Neural progenitor cell (in vitro differentiated cells): Measurements from ENCODE around the gene ACOT6. TPM values are rescaled to one million over a fixed set of nuclear protein-coding genes. Genes with fewer than 3 reads are reported as not detected.

Experiments used
- DNase-seq: peaks from one replicate; pipeline ENCODE4 v3.0.0-alpha.2; 2016; ENCODE audit warnings: low spot score
- H2AFZ ChIP-seq: fragments of 200-600 bp; sonication (generic); replicated peaks from 2 replicates; pipeline ENCODE4 v1.6.1; 2016; ENCODE audit warnings: antibody characterized with exemption
- H3F3A ChIP-seq: fragments of 200-600 bp; sonication (generic); 2 replicates; pipeline ENCODE4 v1.6.1; 2016; ENCODE audit warnings: antibody characterized with exemption, low read depth
- H3K27ac ChIP-seq: fragments of 200-600 bp; sonication (generic); 2 replicates; pipeline ENCODE4 v1.5.1; 2016; ENCODE audit warnings: mild to moderate bottlenecking
- H3K27me3 ChIP-seq: fragments of 200-600 bp; sonication (generic); 2 replicates; pipeline ENCODE4 v1.6.1; 2016; ENCODE audit warnings: mild to moderate bottlenecking, moderate library complexity
- H3K36me3 ChIP-seq: fragments of 200-600 bp; sonication (generic); 2 replicates; pipeline ENCODE4 v1.5.1; 2016
- H3K4me1 ChIP-seq: fragments of 200-600 bp; sonication (generic); 2 replicates; pipeline ENCODE4 v1.6.1; 2016; ENCODE audit warnings: mixed run types
- H3K4me2 ChIP-seq: fragments of 200-600 bp; sonication (generic); 2 replicates; pipeline ENCODE4 v1.6.1; 2016
- H3K4me3 ChIP-seq: fragments of 200-600 bp; sonication (generic); 2 replicates; pipeline ENCODE4 v1.5.1; 2016
- H3K79me2 ChIP-seq: fragments of 200-600 bp; sonication (generic); 2 replicates; pipeline ENCODE4 v1.6.1; 2016; ENCODE audit warnings: low read depth
- H3K9ac ChIP-seq: fragments of 200-600 bp; sonication (generic); 2 replicates; pipeline ENCODE4 v1.6.1; 2016
- H3K9me3 ChIP-seq: fragments of 200-600 bp; sonication (generic); 2 replicates; pipeline ENCODE4 v1.5.1; 2016; ENCODE audit warnings: low read depth
- H4K20me1 ChIP-seq: fragments of 200-600 bp; sonication (generic); 2 replicates; pipeline ENCODE4 v1.6.1; 2016; ENCODE audit warnings: low read depth
- H3K27ac Mint-ChIP-seq: 3 replicates; pipeline ENCODE4 v1.8.0; 2021; ENCODE audit warnings: mixed read lengths
- H3K27me3 Mint-ChIP-seq: 2 replicates; pipeline ENCODE4 v1.8.0; 2022; ENCODE audit warnings: low read depth, mild to moderate bottlenecking, inconsistent platforms, moderate library complexity, mixed read lengths; ENCODE audit not compliant: insufficient read depth
- H3K36me3 Mint-ChIP-seq: 3 replicates; pipeline ENCODE4 v1.8.0; 2021; ENCODE audit warnings: mixed read lengths
- H3K4me1 Mint-ChIP-seq: 3 replicates; pipeline ENCODE4 v1.8.0; 2021; ENCODE audit warnings: mixed read lengths
- H3K4me3 Mint-ChIP-seq: 3 replicates; pipeline ENCODE4 v1.8.0; 2021; ENCODE audit warnings: mild to moderate bottlenecking, moderate library complexity, mixed read lengths
- H3K9me3 Mint-ChIP-seq: 3 replicates; pipeline ENCODE4 v1.8.0; 2020; ENCODE audit warnings: mixed read lengths
- CTCF ChIP-seq: fragments of 200-600 bp; sonication (generic); IDR thresholded peaks from 2 replicates; pipeline ENCODE4 v1.5.1; 2017; ENCODE audit warnings: antibody characterized with exemption, mild to moderate bottlenecking
- EZH2 ChIP-seq: fragments of 200-600 bp; sonication (generic); IDR thresholded peaks from 2 replicates; pipeline ENCODE4 v1.6.1; 2017; ENCODE audit warnings: antibody characterized with exemption, mild to moderate bottlenecking, moderate library complexity
- EZH2phosphoT487 ChIP-seq: fragments of 200-600 bp; sonication (generic); IDR thresholded peaks from 2 replicates; pipeline ENCODE4 v1.6.1; 2017; ENCODE audit warnings: antibody characterized with exemption
- total RNA-seq: library from RNA; depleted of rRNA; stranded (reverse); fragments of >200 nt; gene quantifications from 2 replicates; pipeline ENCODE4 v1.2.3, GENCODE V29; 2015; ENCODE audit warnings: low replicate concordance

Gene ACOT6
- total RNA-seq, 1 donor from 2014 or later, result not detected

- Mint-ChIP-seq H3K36me3 (no peaks in the 10 kb centered on the region), H3K4me1 (no peaks in the 10 kb centered on the region), H3K27ac (no peak overlapping the region), H3K4me3 (no peak overlapping the region), H3K27me3 (no peaks in the 10 kb centered on the region), H3K9me3 (no peaks in the 10 kb centered on the region)
- Histone ChIP-seq H4K20me1 (no peaks in the 10 kb centered on the region), H3K36me3 (no peaks in the 10 kb centered on the region), H3F3A (no peaks in the 10 kb centered on the region), H3K4me2 (no peak overlapping the region), H3K27me3 (peaks cover 2% of the 10 kb centered on the region), H2AFZ (no peak overlapping the region), H3K4me3 (no peak overlapping the region), H3K27ac (no peak overlapping the region), H3K9me3 (no peaks in the 10 kb centered on the region), H3K4me1 (no peaks in the 10 kb centered on the region), H3K9ac (no peak overlapping the region), H3K79me2 (no peaks in the 10 kb centered on the region)
- DNase-seq, result no peak
- TF ChIP-seq CTCF (no peak), EZH2phosphoT487 (no peak)
Observed at GRCh38 chr14:73625706-73626105, 13.4 kb downstream of the ACOT6 start.

GRCh38 chr14:73627151-73627558 is 14.8 kb downstream of the ACOT6 start:
- H3K4me3 ChIP-seq, result no peak overlapping the region
- DNase-seq, result no peak
- no peak overlapping the region for H2AFZ ChIP-seq
- H4K20me1 ChIP-seq, result no peaks in the 10 kb centered on the region
- Mint-ChIP-seq H3K36me3 (no peaks in the 10 kb centered on the region), H3K4me1 (no peaks in the 10 kb centered on the region), H3K27ac (no peak overlapping the region), H3K27me3 (no peaks in the 10 kb centered on the region), H3K9me3 (no peaks in the 10 kb centered on the region), H3K4me3 (no peak overlapping the region)
- H3K4me2 ChIP-seq, result no peak overlapping the region
- H3K36me3 ChIP-seq, result no peaks in the 10 kb centered on the region
- TF ChIP-seq EZH2phosphoT487 (no peak), EZH2 (no peak), CTCF (no peak)
- H3K9ac ChIP-seq, result no peak overlapping the region
- no peaks in the 10 kb centered on the region for H3K4me1 ChIP-seq
- no peak overlapping the region for H3K27ac ChIP-seq
- H3F3A ChIP-seq, result no peaks in the 10 kb centered on the region
- no peaks in the 10 kb centered on the region for H3K79me2 ChIP-seq
- H3K9me3 ChIP-seq, result no peaks in the 10 kb centered on the region
- H3K27me3 ChIP-seq, result no peaks in the 10 kb centered on the region

DNA sequence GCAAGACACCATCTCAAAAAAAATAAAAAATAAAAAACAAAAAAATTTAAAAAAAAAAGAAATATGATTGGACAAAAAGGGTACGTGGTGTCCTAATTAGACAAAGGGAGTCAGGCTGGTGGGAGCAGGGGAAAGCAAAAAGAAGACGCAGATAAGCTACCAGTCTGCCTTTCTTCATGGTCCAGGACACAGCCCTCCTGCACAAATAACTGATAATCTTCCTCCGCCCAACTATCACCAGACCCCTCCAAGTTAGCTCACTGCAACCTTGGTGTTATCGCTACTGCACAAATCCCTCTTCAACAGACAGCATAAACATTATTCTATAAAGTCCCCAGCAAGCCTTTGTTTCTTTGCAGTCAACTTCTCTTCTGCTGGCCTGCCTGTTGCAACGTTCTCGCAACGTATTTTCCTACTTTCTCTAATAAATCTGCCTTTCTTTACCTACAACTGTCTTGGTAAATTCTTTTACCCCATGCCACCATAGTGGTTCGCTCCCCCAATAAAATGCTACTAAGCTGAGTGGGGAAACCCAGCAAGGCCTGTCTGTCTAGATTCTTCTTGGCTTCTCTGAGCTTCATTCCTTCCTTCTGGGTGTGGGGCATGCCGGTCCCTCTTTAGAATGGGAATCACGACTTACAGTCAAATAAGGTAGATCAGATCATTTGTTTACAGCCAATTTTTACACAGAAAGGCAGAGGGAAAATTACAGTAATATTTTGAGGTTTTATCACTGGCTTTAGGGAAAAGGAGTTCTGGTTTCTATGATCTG is 17.9 kb downstream of the ACOT6 start:
- Histone ChIP-seq H3K27ac (no peak overlapping the region), H3K27me3 (peaks cover 24% of the 10 kb centered on the region), H2AFZ (no peak overlapping the region), H3F3A (peaks cover 16% of the 10 kb centered on the region), H3K4me2 (no peak overlapping the region), H3K79me2 (no peaks in the 10 kb centered on the region), H3K4me1 (peaks cover 4% of the 10 kb centered on the region), H3K9me3 (no peaks in the 10 kb centered on the region), H3K4me3 (no peak overlapping the region), H3K9ac (no peak overlapping the region), H3K36me3 (no peaks in the 10 kb centered on the region), H4K20me1 (no peaks in the 10 kb centered on the region)
- Mint-ChIP-seq H3K4me3 (no peak overlapping the region), H3K4me1 (peaks cover 4% of the 10 kb centered on the region), H3K27me3 (peaks cover 6% of the 10 kb centered on the region), H3K9me3 (no peaks in the 10 kb centered on the region), H3K36me3 (no peaks in the 10 kb centered on the region), H3K27ac (no peak overlapping the region)
- no peak for TF ChIP-seq CTCF
- no peak for TF ChIP-seq EZH2phosphoT487
- TF ChIP-seq EZH2, result no peak
- no peak for DNase-seq
